Tibial nerve (tissue), 4 donors: ENCODE measurements around the gene SURF4. TPM values are rescaled to one million over a fixed set of nuclear protein-coding genes. Genes with fewer than 3 reads are reported as not detected.

Experiments used
- DNase-seq, 2 donors: peaks; one replicate each; pipeline ENCODE4 v3.0.0-alpha.2; 2019; ENCODE audit warnings: low spot score in 2 of 2
- H3K27ac ChIP-seq, 4 donors: fragments of 200-600 bp; sonication (generic) in 3 of 4; one replicate each; pipeline ENCODE4 v1.5.1; 2017 to 2019; ENCODE audit warnings: mild to moderate bottlenecking in 1 of 4
- H3K27me3 ChIP-seq, 2 donors: fragments of 200-600 bp; sonication (generic) in 1 of 2; one replicate each; pipeline versions ENCODE4 v1.5.1 to v1.6.0; 2017 to 2019
- H3K36me3 ChIP-seq, 3 donors: fragments of 200-600 bp; sonication (generic); one replicate each; pipeline ENCODE4 v1.5.1; 2018 to 2019
- H3K4me1 ChIP-seq, 4 donors: fragments of 200-600 bp; sonication (generic) in 3 of 4; one replicate each; pipeline ENCODE4 v1.5.1; 2017 to 2019
- H3K4me3 ChIP-seq, 4 donors: fragments of 200-600 bp; sonication (generic) in 3 of 4; one replicate each; pipeline ENCODE4 v1.5.1; 2017 to 2019; ENCODE audit warnings: mild to moderate bottlenecking in 1 of 4, moderate library complexity in 1 of 4
- H3K9me3 ChIP-seq, 4 donors: fragments of 200-600 bp; sonication (generic) in 3 of 4; one replicate each; pipeline ENCODE4 v1.5.1; 2017 to 2019
- CTCF ChIP-seq, 5 experiments: fragments of 200-600 bp in 3 of 5; fragments of 450-650 bp in 2 of 5; sonication (generic) in 3 of 5; IDR thresholded peaks; one replicate each; pipeline ENCODE4 v1.5.1; 2016 to 2019; ENCODE audit warnings: antibody characterized with exemption in 5 of 5, mild to moderate bottlenecking in 3 of 5, moderate library complexity in 2 of 5
- EP300 ChIP-seq, 2 donors: sonication (generic); formaldehyde crosslinking; IDR thresholded peaks; one replicate each; pipeline ENCODE4 v1.6.1; 2017; ENCODE audit warnings: antibody characterized with exemption in 2 of 2, mild to moderate bottlenecking in 1 of 2
- POLR2A ChIP-seq, 2 donors: fragments of 450-650 bp; IDR thresholded peaks; one replicate each; pipeline ENCODE4 v1.6.1; 2017; ENCODE audit warnings: antibody characterized with exemption in 2 of 2, mild to moderate bottlenecking in 2 of 2, moderate library complexity in 2 of 2
- WGBS, 2 donors: methylation state at CpG; one replicate each; pipeline ENCODE4 v1.1.5; 2018; 5-methylcytosine and 5-hydroxymethylcytosine counted together
- total RNA-seq, 4 donors: library from RNA; depleted of rRNA; stranded (reverse); fragments of >200 nt; gene quantifications; one replicate each; pipeline ENCODE4 v1.1.0, GENCODE V29; 2016

SURF4 gene
- total RNA-seq, 4 donors from 2014 or later: 102 to 213 (median 123) TPM

- Histone ChIP-seq H3K9me3 (no peaks in the 10 kb centered on the region), H3K4me3 (no peak overlapping the region), H3K27me3 (no peaks in the 10 kb centered on the region), H3K4me1 (peaks cover 0 to 52% (median 24%) of the 10 kb centered on the region in 4 donors), H3K36me3 (peaks cover 0 to 70% (median 22%) of the 10 kb centered on the region in 3 donors), H3K27ac (no peak overlapping the region)
- no peak for DNase-seq
- WGBS, 2 donors: 90 to 92% methylated on average over 6 of the region's 6 CpGs
- no peak for TF ChIP-seq CTCF (IDR thresholded peaks at IDR 0.05)
- no peak for TF ChIP-seq POLR2A (IDR thresholded peaks at IDR 0.05)
- no peak for TF ChIP-seq EP300 (IDR thresholded peaks at IDR 0.05)
Measured at GRCh38 chr9:133345596-133345995, 30.3 kb downstream of the SURF4 start.

GRCh38 chr9:133344979-133345378, 30.9 kb downstream of the SURF4 start:
- 90 to 97% methylated on average over 12 of the region's 12 CpGs for WGBS, 2 donors

GRCh38 chr9:133344071-133344470, 31.8 kb downstream of the SURF4 start:
- H3K4me1 ChIP-seq: peaks cover 0 to 39% (median 14%) of the 10 kb centered on the region in 4 donors
- peaks cover 0 to 69% (median 7%) of the 10 kb centered on the region in 3 donors for H3K36me3 ChIP-seq
- no peak overlapping the region for H3K27ac ChIP-seq
- no peaks in the 10 kb centered on the region for H3K27me3 ChIP-seq
- TF ChIP-seq POLR2A (IDR thresholded peaks at IDR 0.05) (no peak), EP300 (IDR thresholded peaks at IDR 0.05) (no peak), CTCF (IDR thresholded peaks at IDR 0.05) (no peak)
- H3K9me3 ChIP-seq: no peaks in the 10 kb centered on the region
- 93 to 97% methylated on average over 6 to 19 of the region's 19 CpGs for WGBS, 2 donors
- DNase-seq: no peak
- no peak overlapping the region for H3K4me3 ChIP-seq

More at GRCh38 chr9:133344979-133345378, 30.9 kb downstream of the SURF4 start:
- peaks cover 0 to 70% (median 16%) of the 10 kb centered on the region in 3 donors for H3K36me3 ChIP-seq
- H3K27ac ChIP-seq: no peak overlapping the region
- H3K9me3 ChIP-seq: no peaks in the 10 kb centered on the region
- no peaks in the 10 kb centered on the region for H3K27me3 ChIP-seq
- H3K4me1 ChIP-seq: peaks cover 0 to 48% (median 22%) of the 10 kb centered on the region in 4 donors
- H3K4me3 ChIP-seq: no peak overlapping the region
- no peak for TF ChIP-seq POLR2A (IDR thresholded peaks at IDR 0.05)
- TF ChIP-seq EP300 (IDR thresholded peaks at IDR 0.05): no peak
- no peak for TF ChIP-seq CTCF (IDR thresholded peaks at IDR 0.05)
- DNase-seq: no peak

GRCh38 chr9:133342570-133342969, 33.3 kb downstream of the SURF4 start:
- DNase-seq: no peak

GRCh38 chr9:133342069-133342406, 33.8 kb downstream of the SURF4 start:
- Histone ChIP-seq H3K36me3 (peaks cover 0 to 74% (median 6%) of the 10 kb centered on the region in 3 donors), H3K9me3 (no peaks in the 10 kb centered on the region), H3K4me1 (peaks cover 0 to 37% (median 11%) of the 10 kb centered on the region in 4 donors), H3K4me3 (no peak overlapping the region), H3K27ac (no peak overlapping the region), H3K27me3 (no peaks in the 10 kb centered on the region)
- no peak for DNase-seq
- TF ChIP-seq POLR2A (IDR thresholded peaks at IDR 0.05): no peak
- TF ChIP-seq EP300 (IDR thresholded peaks at IDR 0.05): no peak
- TF ChIP-seq CTCF (IDR thresholded peaks at IDR 0.05): no peak
- WGBS, 2 donors: 78% methylated on average over 12 of the region's 12 CpGs

More at GRCh38 chr9:133342570-133342969, 33.3 kb downstream of the SURF4 start:
- no peak for TF ChIP-seq POLR2A (IDR thresholded peaks at IDR 0.05)
- TF ChIP-seq CTCF (IDR thresholded peaks at IDR 0.05): no peak
- TF ChIP-seq EP300 (IDR thresholded peaks at IDR 0.05): no peak
- Histone ChIP-seq H3K27ac (no peak overlapping the region), H3K4me1 (peaks cover 0 to 35% (median 11%) of the 10 kb centered on the region in 4 donors), H3K36me3 (peaks cover 0 to 74% (median 6%) of the 10 kb centered on the region in 3 donors), H3K27me3 (no peaks in the 10 kb centered on the region), H3K9me3 (no peaks in the 10 kb centered on the region), H3K4me3 (no peak overlapping the region)
- 62 to 80% methylated on average over 9 to 11 of the region's 11 CpGs for WGBS, 2 donors
